22Rv1 (cell line): ENCODE results near the gene ZCCHC7.

Experiments
- H3K27ac ChIP-seq: fragments of 450-650 bp; 2 replicates; pipeline ENCODE4 v1.5.1; 2017
- CTCF ChIP-seq: fragments of 450-650 bp; IDR thresholded peaks from 2 replicates; pipeline ENCODE4 v1.5.1; 2017; ENCODE audit warnings: mild to moderate bottlenecking
- ZFX ChIP-seq: fragments of 450-650 bp; IDR thresholded peaks from 2 replicates; pipeline ENCODE4 v1.6.1; 2017; ENCODE audit warnings: antibody characterized with exemption, borderline replicate concordance

ZCCHC7 gene

DNA sequence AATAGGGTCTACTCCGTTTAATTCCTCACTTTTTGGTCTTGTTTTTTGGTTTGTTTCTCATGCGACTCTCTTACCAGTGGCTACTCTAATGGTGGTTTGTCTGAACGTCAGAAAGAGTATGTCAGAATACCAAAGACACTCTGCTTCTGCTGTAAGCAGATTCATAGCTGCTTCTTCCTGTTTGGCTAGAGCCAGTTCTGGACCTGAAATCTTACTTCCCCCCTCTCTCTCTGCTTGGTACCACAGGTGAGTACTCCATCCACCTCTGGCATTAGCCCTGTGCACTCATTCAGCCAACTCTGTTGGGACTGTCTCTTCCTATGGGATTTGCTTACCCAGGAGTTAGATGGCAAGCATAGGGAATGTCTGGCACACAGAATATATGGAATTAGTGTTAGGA, 6.6 kb downstream of the ZCCHC7 start:
- H3K27ac ChIP-seq, result no peak overlapping the region
- no peak for TF ChIP-seq ZFX
- no peak for TF ChIP-seq CTCF

DNA sequence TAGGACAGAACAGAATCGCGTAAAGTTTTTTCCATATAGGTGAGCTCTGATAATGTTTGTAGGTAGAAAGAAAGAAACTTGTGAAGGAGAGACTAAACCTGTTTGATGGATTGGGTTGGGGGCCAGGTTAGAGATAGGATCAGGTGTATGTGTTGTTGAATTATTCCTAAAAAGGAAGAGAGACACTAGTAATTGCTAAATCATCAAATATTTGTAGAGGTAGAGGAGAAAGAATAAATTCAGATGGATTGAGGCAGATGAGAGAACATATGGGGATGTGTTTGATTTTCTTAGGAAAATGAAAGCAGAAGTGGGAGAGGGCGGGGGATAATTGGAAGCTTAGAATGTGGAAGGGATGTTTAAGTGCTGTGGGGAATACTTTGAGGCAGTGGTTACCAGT, 7.7 kb downstream of the ZCCHC7 start:
- H3K27ac ChIP-seq, result no peak overlapping the region
- TF ChIP-seq CTCF (no peak), ZFX (no peak)

GRCh38 chr9:37134166-37134565, 13.8 kb downstream of the ZCCHC7 start:
- TF ChIP-seq CTCF (no peak), ZFX (no peak)
- no peak overlapping the region for H3K27ac ChIP-seq

- TF ChIP-seq CTCF (no peak), ZFX (no peak)
- no peak overlapping the region for H3K27ac ChIP-seq
These were observed 20.6 kb downstream of the ZCCHC7 start for GRCh38 chr9:37141015-37141414.

- TF ChIP-seq CTCF (no peak), ZFX (no peak)
These were observed 24.4 kb downstream of the ZCCHC7 start for GRCh38 chr9:37144762-37145161.

DNA sequence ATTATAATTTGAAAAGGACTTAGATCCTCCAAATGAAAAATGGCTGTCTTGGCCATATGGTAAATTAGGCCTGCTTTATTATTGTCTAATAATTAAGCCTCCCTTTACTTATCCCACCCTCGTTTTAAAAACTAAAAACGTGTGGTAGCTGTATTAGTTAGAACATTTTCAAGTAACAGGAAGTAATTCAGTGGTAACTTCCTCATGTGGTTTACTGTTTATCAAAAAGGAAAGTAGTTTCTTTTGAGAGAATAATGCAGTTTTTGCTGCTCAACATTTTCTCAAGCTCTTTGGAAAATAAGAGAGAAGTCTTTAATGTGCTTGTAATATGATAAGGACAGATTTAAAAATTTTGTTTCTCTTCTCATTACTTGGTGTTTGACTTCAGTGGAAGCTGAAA, 26.0 kb downstream of the ZCCHC7 start:
- no peak for TF ChIP-seq CTCF
- no peak for TF ChIP-seq ZFX
- no peak overlapping the region for H3K27ac ChIP-seq

More at GRCh38 chr9:37144762-37145161, 24.4 kb downstream of the ZCCHC7 start:
- no peak overlapping the region for H3K27ac ChIP-seq

DNA sequence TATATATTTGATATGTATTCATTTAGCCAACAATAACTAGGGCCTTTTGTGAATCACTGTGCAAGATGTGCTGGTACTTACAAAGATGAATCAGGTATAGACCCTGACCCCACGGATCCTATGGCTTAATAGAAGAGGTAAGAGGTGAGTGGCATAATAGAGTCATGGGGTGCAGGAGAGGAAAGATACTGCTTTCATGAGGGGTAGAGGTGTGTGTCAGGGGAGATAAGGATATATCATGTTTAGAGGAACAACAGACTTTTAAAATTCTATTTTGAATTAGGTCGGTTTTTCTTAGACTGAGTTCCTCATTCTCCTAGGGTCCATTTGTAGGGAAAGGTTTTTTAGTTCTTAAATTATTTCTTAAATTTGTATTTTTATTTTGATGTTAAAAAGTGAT, 27.8 kb downstream of the ZCCHC7 start:
- TF ChIP-seq ZFX (no peak), CTCF (no peak)
- no peak overlapping the region for H3K27ac ChIP-seq
